Measurements from ENCODE around the gene CYBA.
"Not testable (repeated sequence)": the region's sequence is repeated elsewhere in the genome, so short reads cannot be mapped to it uniquely, and the experiment has no call there.

Gene CYBA

GRCh38 chr16:88609426-88609825, 41.4 kb downstream of the CYBA start:
- not testable (repeated sequence) for DNase-seq

- DNase-seq, result no peak
Observed at GRCh38 chr16:88608076-88608475, 42.8 kb downstream of the CYBA start.

GRCh38 chr16:88606148-88606757, 44.6 kb downstream of the CYBA start:
- no peak for DNase-seq

- no peak for DNase-seq
Observed at GRCh38 chr16:88605186-88606147, 45.4 kb downstream of the CYBA start.

GRCh38 chr16:88602091-88602490, 48.8 kb downstream of the CYBA start:
- DNase-seq, result no peak

GRCh38 chr16:88601313-88602036, 49.4 kb downstream of the CYBA start:
- DNase-seq, result no peak

- no peak for DNase-seq
Observed at GRCh38 chr16:88600539-88600896, 50.3 kb downstream of the CYBA start.

- no peak for DNase-seq
Observed at GRCh38 chr16:88599825-88600538, 50.9 kb downstream of the CYBA start.

- no peak for DNase-seq
Observed at GRCh38 chr16:88599092-88599733, 51.6 kb downstream of the CYBA start.

- DNase-seq, result no peak
Observed at GRCh38 chr16:88597856-88598491, 52.9 kb downstream of the CYBA start.

GRCh38 chr16:88596483-88596882, 54.4 kb downstream of the CYBA start:
- DNase-seq, result no peak

GRCh38 chr16:88595921-88596320, 54.9 kb downstream of the CYBA start:
- no peak for DNase-seq

- DNase-seq, result no peak
Observed at GRCh38 chr16:88595101-88595500, 55.8 kb downstream of the CYBA start.

GRCh38 chr16:88593910-88594309, 56.9 kb downstream of the CYBA start:
- no peak for DNase-seq

- no peak for DNase-seq
Observed at GRCh38 chr16:88593489-88593888, 57.4 kb downstream of the CYBA start.

All from activated CD4-positive, alpha-beta T cell treated with anti-CD3 and anti-CD28 coated beads, Interleukin-2, amount 50 U/mL, for 1 hour (primary cell).